GM23248 (cell line): ENCODE results near the gene ELOVL1.

Experiments
- EZH2 ChIP-seq: fragments of 200-600 bp; sonication (generic); IDR thresholded peaks from 2 replicates; pipeline ENCODE4 v1.6.1; 2018; ENCODE audit warnings: antibody characterized with exemption, mild to moderate bottlenecking; ENCODE audit not compliant: insufficient read depth, poor library complexity, severe bottlenecking
- EZH2phosphoT487 ChIP-seq: fragments of 200-600 bp; sonication (generic); IDR thresholded peaks from 2 replicates; pipeline ENCODE4 v1.6.1; 2018; ENCODE audit warnings: antibody characterized with exemption, moderate library complexity, mild to moderate bottlenecking, low read depth; ENCODE audit not compliant: insufficient read depth

- no peak for TF ChIP-seq EZH2
- TF ChIP-seq EZH2phosphoT487, result no peak
These were observed 20.8 kb upstream of the ELOVL1 start for GRCh38 chr1:43388613-43389012.
